IPS-11a (cell line): ENCODE measurements around the gene PLEKHA5.
"Not testable (repeated sequence)": the region's sequence is repeated elsewhere in the genome, so short reads cannot be mapped to it uniquely, and the experiment has no call there.

Experiments used
- H3K4me3 ChIP-seq: one replicate; pipeline ENCODE4 v1.5.1; 2013; ENCODE audit warnings: low read depth, low read length, control low read depth

PLEKHA5 gene

GRCh38 chr12:19306366-19306765, 176.8 kb downstream of the PLEKHA5 start:
- no peak overlapping the region for H3K4me3 ChIP-seq

DNA sequence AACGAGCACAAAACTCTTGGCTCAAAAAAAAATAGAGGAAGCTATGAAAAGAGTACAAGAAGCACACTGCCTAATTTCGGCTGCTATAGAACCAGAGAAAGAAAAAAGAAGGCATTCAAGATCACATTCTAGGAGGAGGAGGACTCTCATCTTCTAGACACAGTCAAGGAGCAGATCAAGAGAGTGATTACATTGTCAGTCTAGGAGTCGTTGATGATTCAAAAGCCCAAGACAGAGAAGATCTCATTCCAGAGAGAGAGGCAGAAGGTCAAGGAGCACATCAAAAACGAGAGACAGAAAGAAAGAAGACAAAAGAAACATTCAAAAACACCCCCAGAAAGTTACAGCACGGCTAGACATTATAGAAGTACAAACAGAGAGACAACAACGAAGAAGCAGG, 177.9 kb downstream of the PLEKHA5 start:
- no peak overlapping the region for H3K4me3 ChIP-seq

- H3K4me3 ChIP-seq = no peak overlapping the region
These were observed 181.6 kb downstream of the PLEKHA5 start for GRCh38 chr12:19311165-19311564.

DNA sequence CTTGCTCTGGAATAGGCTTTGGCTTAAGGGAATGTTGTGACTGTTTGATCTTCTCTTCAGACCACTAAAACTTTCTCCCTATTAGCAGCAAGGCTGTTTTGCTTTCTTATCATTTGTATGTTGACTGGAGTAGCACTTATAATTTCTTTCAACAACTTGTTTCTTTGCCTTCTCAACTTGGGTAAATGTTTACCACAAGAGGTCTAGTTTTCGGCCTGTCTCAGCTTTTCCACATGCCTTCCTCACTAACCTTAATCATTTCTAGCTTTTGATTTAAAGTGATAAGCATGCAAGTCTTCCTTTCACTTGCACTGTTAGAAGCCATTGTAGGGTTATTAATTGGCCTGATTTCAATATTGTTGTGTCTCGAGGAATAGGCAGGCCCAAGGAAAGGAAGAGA, 183.1 kb downstream of the PLEKHA5 start:
- H3K4me3 ChIP-seq = no peak overlapping the region

GRCh38 chr12:19316425-19316824, 186.9 kb downstream of the PLEKHA5 start:
- H3K4me3 ChIP-seq = no peak overlapping the region

DNA sequence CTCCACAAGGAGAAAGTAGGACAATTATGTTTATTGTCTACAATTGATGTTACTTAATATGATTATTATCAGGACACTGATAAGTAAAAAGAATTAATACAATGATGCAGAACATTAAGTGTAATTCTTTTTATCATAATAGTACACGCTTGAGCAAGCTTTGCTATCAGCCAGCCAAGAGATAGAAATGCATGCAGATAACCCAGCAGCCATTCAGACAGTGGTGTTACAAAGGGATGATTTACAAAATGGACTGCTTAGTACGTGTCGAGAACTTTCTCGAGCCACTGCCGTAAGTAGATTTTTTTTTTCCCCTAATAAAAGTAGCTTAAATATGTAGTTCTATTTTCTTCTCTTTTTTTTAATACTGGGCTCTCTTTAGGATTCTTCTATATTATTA, 192.8 kb downstream of the PLEKHA5 start:
- H3K4me3 ChIP-seq = no peak overlapping the region

DNA sequence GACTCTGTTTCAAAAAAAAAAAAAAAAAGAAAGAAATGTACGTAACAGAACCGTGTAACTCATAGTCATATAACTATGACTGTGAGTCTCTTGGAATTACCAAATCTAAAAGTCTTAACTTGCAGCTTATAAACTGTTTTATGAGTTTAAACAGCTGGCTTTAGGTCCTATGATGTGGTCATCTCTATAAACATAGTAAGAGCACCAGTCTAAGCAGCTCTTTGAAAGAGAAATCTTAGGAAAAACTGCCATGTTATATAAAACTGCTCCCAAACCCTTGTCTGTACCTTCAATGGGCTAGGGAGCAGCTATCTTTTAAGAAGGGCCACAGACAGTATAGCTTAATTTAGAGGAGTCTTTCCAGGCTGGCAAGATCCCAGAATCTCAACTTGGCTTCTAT, 194.3 kb downstream of the PLEKHA5 start:
- H3K4me3 ChIP-seq = no peak overlapping the region

DNA sequence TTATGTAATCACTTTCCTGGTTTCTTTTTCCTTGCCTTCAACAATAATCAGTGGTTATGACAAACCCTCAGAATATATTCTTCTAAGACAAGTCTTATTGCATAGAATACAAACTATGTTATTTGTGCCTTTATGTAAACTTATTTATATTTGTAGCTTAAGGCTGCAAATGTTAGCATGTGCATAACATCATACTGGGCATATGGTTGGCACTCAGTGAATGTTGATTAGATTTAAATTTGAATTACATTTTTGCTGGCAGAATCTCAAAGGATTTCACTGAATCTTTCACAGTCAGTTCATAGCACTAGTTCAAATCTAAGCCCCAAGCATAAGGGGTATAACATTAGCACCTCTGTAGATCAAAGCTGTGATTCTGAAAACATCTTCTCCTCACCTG, 196.6 kb downstream of the PLEKHA5 start:
- no peak overlapping the region for H3K4me3 ChIP-seq

DNA sequence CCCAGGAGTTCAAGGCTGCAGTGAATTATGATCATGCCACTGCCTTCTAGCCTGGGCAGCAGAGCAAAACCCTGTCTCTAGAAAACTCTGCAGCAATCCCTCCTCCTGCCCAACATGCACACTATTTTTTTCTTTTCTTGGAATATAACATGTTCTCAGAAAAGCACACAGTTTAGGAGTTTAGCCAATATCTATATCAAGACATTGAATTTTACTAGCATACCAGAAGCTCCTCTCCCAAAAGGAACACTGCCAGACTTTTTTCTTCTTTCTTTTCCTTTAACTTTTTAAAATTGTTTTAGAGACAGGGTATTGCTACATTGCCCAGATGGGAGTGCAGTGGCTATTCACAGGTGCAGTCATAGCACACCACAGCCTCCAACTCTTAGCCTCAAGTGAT, 202.7 kb downstream of the PLEKHA5 start:
- no peak overlapping the region for H3K4me3 ChIP-seq

- no peak overlapping the region for H3K4me3 ChIP-seq
These were observed 208.9 kb downstream of the PLEKHA5 start for GRCh38 chr12:19338405-19338804.

DNA sequence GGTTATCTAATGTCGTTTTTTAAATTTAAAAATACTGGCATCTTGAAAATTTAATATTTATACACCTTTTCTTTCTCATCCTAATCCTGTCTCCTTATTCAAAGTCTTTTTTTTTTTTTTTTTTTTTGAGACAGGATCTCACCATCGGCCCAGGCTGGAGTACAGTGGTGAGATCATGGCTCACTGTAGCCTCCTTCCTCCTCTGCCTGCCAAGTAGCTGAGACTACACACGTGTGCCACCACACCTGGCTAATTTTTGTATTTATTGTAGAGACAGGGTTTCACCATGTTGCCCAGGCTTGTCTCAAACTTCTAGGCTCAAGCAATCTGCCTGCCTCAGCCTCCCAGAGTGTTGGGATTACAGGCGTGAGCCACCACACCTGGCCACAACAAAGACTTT, 221.3 kb downstream of the PLEKHA5 start:
- H3K4me3 ChIP-seq = not testable (repeated sequence)

GRCh38 chr12:19351346-19351745, 221.8 kb downstream of the PLEKHA5 start:
- no peak overlapping the region for H3K4me3 ChIP-seq

DNA sequence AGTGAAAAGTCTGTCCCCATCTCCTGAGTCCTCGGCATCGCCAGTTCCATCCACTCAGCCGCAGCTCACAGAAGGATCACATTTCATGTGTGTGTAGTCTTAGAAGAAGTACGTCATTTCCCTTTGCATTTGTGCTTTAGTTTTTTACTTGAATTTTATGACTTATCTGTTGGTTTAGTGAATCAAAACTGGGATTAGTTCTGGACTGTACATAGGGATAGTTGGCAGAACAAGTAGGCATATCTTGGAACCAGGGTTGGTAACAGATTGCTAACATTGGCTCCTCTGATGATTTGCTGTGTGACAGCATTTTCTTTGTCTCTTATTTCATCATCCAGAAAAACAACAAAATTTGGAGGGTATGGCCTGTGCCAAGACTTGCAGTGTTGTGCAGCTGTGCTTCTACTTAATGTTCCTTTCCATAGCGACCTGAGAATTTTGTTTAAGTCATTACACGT, 240.2 kb downstream of the PLEKHA5 start:
- H3K4me3 ChIP-seq = no peak overlapping the region

- H3K4me3 ChIP-seq = no peak overlapping the region
These were observed 244.1 kb downstream of the PLEKHA5 start for GRCh38 chr12:19373586-19373985.

- H3K4me3 ChIP-seq = no peak overlapping the region
These were observed 246.4 kb downstream of the PLEKHA5 start for GRCh38 chr12:19375888-19376287.

DNA sequence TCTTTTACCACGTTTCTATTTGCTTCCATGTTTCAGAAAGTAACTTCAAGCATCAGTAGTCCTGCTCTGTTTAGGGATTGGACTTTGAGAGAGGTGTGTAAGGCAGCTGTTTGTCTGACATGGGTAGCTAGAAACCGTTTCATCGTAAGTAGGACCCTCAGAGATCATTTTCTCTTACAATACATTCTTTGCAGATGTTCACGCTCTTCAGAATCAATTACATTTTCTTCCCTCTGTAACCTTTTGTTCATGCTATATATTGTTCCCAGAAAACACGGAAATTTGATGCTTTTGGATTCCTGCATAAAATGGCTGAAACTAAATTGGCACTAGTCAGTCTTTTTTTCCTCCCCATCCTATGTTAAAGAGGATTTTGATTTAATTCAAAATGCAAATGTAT, 247.2 kb downstream of the PLEKHA5 start:
- H3K4me3 ChIP-seq = no peak overlapping the region

DNA sequence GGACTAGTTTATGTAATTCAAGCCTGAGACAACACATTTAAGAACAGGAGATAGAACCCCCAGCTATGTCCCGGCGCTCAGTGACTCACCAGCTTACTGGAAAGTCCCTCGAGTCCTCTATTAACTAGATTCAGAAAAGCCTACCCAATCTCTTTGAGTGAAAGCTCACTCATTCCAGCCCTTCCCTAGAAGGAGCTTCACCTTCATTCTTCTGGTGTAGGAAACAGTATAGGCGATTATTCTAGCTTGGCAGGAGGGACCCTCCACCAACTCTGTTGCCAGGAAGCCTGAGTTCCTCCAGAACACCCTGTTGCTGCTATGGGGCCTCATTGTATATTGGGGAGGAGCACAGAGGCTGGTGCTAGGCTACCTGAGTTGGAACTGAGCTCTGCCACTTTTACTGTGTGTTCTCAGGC, 252.6 kb downstream of the PLEKHA5 start:
- no peak overlapping the region for H3K4me3 ChIP-seq

- H3K4me3 ChIP-seq = no peak overlapping the region
These were observed 253.0 kb downstream of the PLEKHA5 start for GRCh38 chr12:19382563-19382962.

- H3K4me3 ChIP-seq = no peak overlapping the region
These were observed 257.6 kb downstream of the PLEKHA5 start for GRCh38 chr12:19387161-19387560.

DNA sequence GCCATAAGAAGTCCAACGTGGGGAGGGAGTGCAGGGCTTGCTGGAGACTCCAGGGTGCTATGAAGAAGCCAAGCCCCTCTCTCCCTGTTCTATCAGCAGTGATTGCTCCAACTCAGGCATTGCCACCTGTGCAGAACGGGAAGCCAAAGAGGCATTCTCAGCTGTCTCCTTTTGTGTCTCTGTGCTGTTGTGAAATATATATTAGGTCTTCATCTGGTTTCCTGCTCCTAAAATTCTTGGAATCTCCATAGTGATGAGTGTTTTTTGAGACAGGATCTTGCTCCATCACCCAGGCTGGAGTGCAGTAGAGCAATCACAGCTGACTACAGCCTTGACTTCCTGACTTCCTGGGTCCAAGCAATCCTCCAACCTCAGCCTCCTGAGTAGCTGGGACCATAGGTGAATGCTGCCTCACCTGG, 258.6 kb downstream of the PLEKHA5 start:
- no peak overlapping the region for H3K4me3 ChIP-seq

GRCh38 chr12:19390051-19390598, 260.6 kb downstream of the PLEKHA5 start:
- no peak overlapping the region for H3K4me3 ChIP-seq

- not testable (repeated sequence) for H3K4me3 ChIP-seq
These were observed 263.1 kb downstream of the PLEKHA5 start for GRCh38 chr12:19392644-19393043.

- no peak overlapping the region for H3K4me3 ChIP-seq
These were observed 264.9 kb downstream of the PLEKHA5 start for GRCh38 chr12:19394385-19394784.
